Measurements from ENCODE around the gene OTUD3. TPM values are rescaled to one million over a fixed set of nuclear protein-coding genes. Genes with fewer than 3 reads are reported as not detected.

Gene OTUD3
- total and polyA plus RNA-seq, 2 of the 13 experiments (the other 11 are each of a cell fraction or from before 2014, with no cell fraction given), result 5.2 to 7.5 TPM

DNA sequence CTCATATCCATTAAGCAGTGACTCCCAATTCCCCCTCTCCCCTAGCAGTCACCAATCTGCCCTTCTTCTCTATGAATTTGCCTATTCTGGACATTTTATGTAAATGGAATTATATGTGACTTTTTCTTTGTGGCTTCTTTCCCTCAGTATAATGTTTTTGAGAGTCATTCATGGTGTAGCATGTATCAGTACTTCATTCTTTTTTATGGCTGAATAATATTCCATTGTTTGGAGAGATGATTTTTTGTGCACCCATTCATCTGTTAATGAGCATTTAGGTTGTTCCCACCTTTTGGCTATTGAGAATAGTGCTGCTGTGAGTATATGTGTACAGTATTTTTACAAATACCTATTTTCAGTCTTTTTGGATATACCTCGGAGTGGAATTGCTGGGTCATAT lies 19.5 kb downstream of the OTUD3 start (continued):
- TF ChIP-seq ZNF496 (CRISPR knock-in tag; IDR thresholded peaks at IDR 0.05; ENCODE audit: insufficient replicate concordance), result no peak

DNA sequence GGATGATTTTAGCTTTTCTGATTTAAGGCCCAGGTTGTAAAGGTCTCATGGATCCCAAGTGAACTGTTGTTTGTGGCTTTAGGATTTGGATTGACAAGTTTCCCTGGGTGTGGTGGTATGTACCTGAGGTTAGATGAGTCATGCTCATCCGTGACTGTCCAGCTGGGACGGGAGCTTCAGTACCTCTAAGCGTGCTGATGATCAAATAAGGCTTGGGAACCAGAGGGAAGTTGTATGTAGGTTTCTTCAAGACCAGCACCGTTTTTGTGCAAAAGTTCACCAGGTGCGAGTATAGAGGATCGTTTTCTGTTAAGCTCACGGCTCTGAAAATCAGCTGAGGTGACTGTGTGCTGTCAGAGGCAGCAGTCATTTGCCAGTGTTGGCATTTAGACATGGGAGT lies 21.4 kb downstream of the OTUD3 start:
- H3K79me2 ChIP-seq (ENCODE audit: insufficient read depth, low read length), result no peaks in the 10 kb centered on the region
- no peaks in the 10 kb centered on the region for H3K27me3 ChIP-seq (ENCODE audit: control insufficient read depth in 1 of 2, insufficient read depth in 2 of 2, low read length in 2 of 2)
- no peak for DNase-seq (ENCODE audit: low spot score)
- no peak overlapping the region for H3K4me3 ChIP-seq (replicated peaks in 1 of 3; ENCODE audit: insufficient read depth in 1 of 3, low read depth in 2 of 3, low read length in 3 of 3)
- no TSS peak for BruUV-seq (replicated peaks)
- 95% methylated on average over 7 of the region's 7 CpGs for WGBS (ENCODE audit: low lambda C conversion rate)
- ChIA-PET CTCF (ENCODE audit: low intra/inter-chr PET ratio, low total read pairs) (no interaction called here), POLR2A (no interaction called here)
- H3K9me3 ChIP-seq (ENCODE audit: low read length), result no peaks in the 10 kb centered on the region
- no peak for FAIRE-seq
- no peak overlapping the region for H3K4me2 ChIP-seq (ENCODE audit: low read depth, low read length)
- ATAC-seq, result no peak
- intact Hi-C loops (cut with micrococcal nuclease; ENCODE audit: unreplicated experiment), result no loop called here
- no peak overlapping the region for H3K9ac ChIP-seq (ENCODE audit: insufficient read depth, low read depth, low read length)
- peaks cover 22 to 74% of the 10 kb centered on the region in 2 experiments for H3K36me3 ChIP-seq (replicated peaks in 1 of 2; ENCODE audit: control insufficient read depth in 1 of 2, insufficient read depth in 2 of 2, low read length in 2 of 2)
- no peak for TF ChIP-seq MZF1 (CRISPR knock-in tag; IDR thresholded peaks at IDR 0.05; ENCODE audit: borderline replicate concordance)
- no peak for TF ChIP-seq ZFP37 (CRISPR knock-in tag; IDR thresholded peaks at IDR 0.05; ENCODE audit: borderline replicate concordance)
- TF ChIP-seq DRAP1 (CRISPR knock-in tag; IDR thresholded peaks at IDR 0.05), result no peak
- no peak for TF ChIP-seq ZNF30 (CRISPR knock-in tag; IDR thresholded peaks at IDR 0.05)
- TF ChIP-seq GTF3A (CRISPR knock-in tag; conservative IDR thresholded peaks at IDR 0.05), result no peak
- TF ChIP-seq, protein P1, sequence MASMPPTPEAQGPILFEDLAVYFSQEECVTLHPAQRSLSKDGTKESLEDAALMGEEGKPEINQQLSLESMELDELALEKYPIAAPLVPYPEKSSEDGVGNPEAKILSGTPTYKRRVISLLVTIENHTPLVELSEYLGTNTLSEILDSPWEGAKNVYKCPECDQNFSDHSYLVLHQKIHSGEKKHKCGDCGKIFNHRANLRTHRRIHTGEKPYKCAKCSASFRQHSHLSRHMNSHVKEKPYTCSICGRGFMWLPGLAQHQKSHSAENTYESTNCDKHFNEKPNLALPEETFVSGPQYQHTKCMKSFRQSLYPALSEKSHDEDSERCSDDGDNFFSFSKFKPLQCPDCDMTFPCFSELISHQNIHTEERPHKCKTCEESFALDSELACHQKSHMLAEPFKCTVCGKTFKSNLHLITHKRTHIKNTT (CRISPR knock-in tag; IDR thresholded peaks at IDR 0.05), result no peak
- TF ChIP-seq, protein P2, sequence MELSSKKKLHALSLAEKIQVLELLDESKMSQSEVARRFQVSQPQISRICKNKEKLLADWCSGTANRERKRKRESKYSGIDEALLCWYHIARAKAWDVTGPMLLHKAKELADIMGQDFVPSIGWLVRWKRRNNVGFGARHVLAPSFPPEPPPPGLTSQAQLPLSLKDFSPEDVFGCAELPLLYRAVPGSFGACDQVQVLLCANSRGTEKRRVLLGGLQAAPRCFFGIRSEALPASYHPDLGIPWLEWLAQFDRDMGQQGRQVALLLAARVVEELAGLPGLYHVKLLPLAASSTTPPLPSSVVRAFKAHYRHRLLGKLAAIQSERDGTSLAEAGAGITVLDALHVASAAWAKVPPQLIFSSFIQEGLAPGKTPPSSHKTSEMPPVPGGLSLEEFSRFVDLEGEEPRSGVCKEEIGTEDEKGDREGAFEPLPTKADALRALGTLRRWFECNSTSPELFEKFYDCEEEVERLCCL (CRISPR knock-in tag; IDR thresholded peaks at IDR 0.05; ENCODE audit: borderline replicate concordance), result no peak
- TF ChIP-seq ZBTB25 (CRISPR knock-in tag; IDR thresholded peaks at IDR 0.05), result no peak
- TF ChIP-seq, protein P3, sequence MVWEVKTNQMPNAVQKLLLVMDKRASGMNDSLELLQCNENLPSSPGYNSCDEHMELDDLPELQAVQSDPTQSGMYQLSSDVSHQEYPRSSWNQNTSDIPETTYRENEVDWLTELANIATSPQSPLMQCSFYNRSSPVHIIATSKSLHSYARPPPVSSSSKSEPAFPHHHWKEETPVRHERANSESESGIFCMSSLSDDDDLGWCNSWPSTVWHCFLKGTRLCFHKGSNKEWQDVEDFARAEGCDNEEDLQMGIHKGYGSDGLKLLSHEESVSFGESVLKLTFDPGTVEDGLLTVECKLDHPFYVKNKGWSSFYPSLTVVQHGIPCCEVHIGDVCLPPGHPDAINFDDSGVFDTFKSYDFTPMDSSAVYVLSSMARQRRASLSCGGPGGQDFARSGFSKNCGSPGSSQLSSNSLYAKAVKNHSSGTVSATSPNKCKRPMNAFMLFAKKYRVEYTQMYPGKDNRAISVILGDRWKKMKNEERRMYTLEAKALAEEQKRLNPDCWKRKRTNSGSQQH (CRISPR knock-in tag; IDR thresholded peaks at IDR 0.05; ENCODE audit: low read depth), result no peak
- no peak for TF ChIP-seq TBL1XR1 (IDR thresholded peaks at IDR 0.05; ENCODE audit: borderline replicate concordance, low read length, partially characterized antibody)
- no peak for TF ChIP-seq ZSCAN9 (CRISPR knock-in tag; IDR thresholded peaks at IDR 0.05; ENCODE audit: borderline replicate concordance)
- in situ Hi-C loops (cut with HindIII; ENCODE audit: extremely low pct_ligation_motif_present, low pct_unique_long_range_greater_than_20kb), result no loop called here
- H2AFZ ChIP-seq (ENCODE audit: low read length), result no peak overlapping the region
- no peaks in the 10 kb centered on the region for H3K4me1 ChIP-seq (ENCODE audit: insufficient read depth, low read length)
- H3K27ac ChIP-seq (ENCODE audit: extremely low read length, insufficient read depth, low read length), result no peak overlapping the region
- no peaks in the 10 kb centered on the region for H4K20me1 ChIP-seq (ENCODE audit: insufficient read depth, low read length)
